ENCODE results near the gene ATP5MC3.

The ATP5MC3 gene

GRCh38 chr2:175152242-175152641 is 29.3 kb downstream of the ATP5MC3 start:
- no peak for TF ChIP-seq CTCF (IDR thresholded peaks at IDR 0.05)

GRCh38 chr2:175151791-175152190 is 29.7 kb downstream of the ATP5MC3 start:
- no peak for TF ChIP-seq CTCF (IDR thresholded peaks at IDR 0.05)

DNA sequence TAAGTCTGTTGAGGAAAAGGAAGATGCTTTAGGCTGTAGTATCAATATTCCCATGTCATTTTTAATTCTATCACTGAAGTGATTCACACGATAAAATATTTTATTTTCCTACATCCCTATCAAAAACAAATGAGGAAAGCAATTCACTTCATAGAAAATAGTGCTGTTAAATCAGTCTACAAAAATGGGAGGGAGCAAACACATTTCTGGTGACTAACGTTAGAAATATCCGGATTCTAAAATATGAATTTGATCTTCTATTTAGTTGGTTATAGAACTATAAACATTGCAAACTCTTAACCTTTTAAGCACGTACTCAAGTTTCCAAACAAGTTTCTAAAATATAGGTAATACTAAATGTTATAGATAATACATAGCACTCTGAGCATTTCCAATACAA is 34.3 kb downstream of the ATP5MC3 start:
- TF ChIP-seq CTCF (IDR thresholded peaks at IDR 0.05), result no peak

GRCh38 chr2:175143678-175144077 is 37.8 kb downstream of the ATP5MC3 start:
- TF ChIP-seq CTCF (IDR thresholded peaks at IDR 0.05), result no peak

- no peak for TF ChIP-seq CTCF (IDR thresholded peaks at IDR 0.05)
Observed at GRCh38 chr2:175143191-175143590, 38.3 kb downstream of the ATP5MC3 start.

- no peak for TF ChIP-seq CTCF (IDR thresholded peaks at IDR 0.05)
Observed at GRCh38 chr2:175140332-175140731, 41.2 kb downstream of the ATP5MC3 start.

DNA sequence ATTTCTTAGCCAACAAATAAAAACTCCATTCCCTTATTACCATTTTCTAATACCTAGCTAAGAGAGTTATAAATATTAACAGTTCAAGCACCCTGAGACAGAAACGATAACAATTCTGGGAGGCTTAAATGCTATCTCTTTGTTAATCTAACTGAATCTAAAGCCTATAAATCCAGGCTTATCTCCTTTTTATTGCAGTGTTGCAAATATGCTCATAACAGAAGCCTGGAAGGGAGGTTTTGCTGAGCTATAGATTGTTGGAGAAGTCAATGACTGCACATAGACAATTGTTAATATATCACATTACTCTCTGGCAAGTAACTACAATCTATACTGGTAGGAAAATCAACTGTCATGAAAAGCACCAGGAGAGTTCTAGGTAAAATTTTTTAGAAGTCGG is 43.7 kb downstream of the ATP5MC3 start:
- TF ChIP-seq CTCF (IDR thresholded peaks at IDR 0.05), result no peak

All from LNCAP (cell line).